PFSK-1 (cell line): ENCODE data around the gene ICE2.

Source experiments
- POLR2AphosphoS5 ChIP-seq: IDR thresholded peaks from 2 replicates; pipeline ENCODE4 v1.6.1; 2012; ENCODE audit warnings: low read depth, mild to moderate bottlenecking, control low read depth, low read length, moderate library complexity
- TAF1 ChIP-seq: IDR thresholded peaks from 2 replicates; pipeline ENCODE4 v1.6.1; 2012; ENCODE audit warnings: low read length, control low read depth, borderline replicate concordance; ENCODE audit not compliant: insufficient read depth
- TF ChIP-seq, protein P1 (sequence below), 2 experiments: IDR thresholded peaks; 2 replicates each; pipeline versions ENCODE4 v1.6.1 to v1.8.0; 2011 to 2012; ENCODE audit warnings: low read depth in 2 of 2, low read length in 2 of 2, control low read depth in 1 of 2, inconsistent platforms in 1 of 2, mild to moderate bottlenecking in 1 of 2, moderate library complexity in 1 of 2; ENCODE audit not compliant: insufficient read depth in 1 of 2

GRCh38 chr15:60424006-60424405 is 54.9 kb downstream of the ICE2 start:
- TF ChIP-seq TAF1 (no peak), POLR2AphosphoS5 (no peak)
- TF ChIP-seq, protein P1, sequence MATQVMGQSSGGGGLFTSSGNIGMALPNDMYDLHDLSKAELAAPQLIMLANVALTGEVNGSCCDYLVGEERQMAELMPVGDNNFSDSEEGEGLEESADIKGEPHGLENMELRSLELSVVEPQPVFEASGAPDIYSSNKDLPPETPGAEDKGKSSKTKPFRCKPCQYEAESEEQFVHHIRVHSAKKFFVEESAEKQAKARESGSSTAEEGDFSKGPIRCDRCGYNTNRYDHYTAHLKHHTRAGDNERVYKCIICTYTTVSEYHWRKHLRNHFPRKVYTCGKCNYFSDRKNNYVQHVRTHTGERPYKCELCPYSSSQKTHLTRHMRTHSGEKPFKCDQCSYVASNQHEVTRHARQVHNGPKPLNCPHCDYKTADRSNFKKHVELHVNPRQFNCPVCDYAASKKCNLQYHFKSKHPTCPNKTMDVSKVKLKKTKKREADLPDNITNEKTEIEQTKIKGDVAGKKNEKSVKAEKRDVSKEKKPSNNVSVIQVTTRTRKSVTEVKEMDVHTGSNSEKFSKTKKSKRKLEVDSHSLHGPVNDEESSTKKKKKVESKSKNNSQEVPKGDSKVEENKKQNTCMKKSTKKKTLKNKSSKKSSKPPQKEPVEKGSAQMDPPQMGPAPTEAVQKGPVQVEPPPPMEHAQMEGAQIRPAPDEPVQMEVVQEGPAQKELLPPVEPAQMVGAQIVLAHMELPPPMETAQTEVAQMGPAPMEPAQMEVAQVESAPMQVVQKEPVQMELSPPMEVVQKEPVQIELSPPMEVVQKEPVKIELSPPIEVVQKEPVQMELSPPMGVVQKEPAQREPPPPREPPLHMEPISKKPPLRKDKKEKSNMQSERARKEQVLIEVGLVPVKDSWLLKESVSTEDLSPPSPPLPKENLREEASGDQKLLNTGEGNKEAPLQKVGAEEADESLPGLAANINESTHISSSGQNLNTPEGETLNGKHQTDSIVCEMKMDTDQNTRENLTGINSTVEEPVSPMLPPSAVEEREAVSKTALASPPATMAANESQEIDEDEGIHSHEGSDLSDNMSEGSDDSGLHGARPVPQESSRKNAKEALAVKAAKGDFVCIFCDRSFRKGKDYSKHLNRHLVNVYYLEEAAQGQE (IDR thresholded peaks at IDR 0.05; ENCODE audit: insufficient read depth in 1 of 2, low read depth in 2 of 2, low read length in 2 of 2) = no peak
